HEK293T (cell line): Measurements from ENCODE around the gene DUS2.

ENCODE experiments used
- CTCF ChIA-PET: fragments of 350-600 bp; formaldehyde crosslinking; extraction: SDS; loops from one replicate; lab custom pipeline; 2021; ENCODE audit warnings: antibody characterized with exemption, inconsistent platforms; lab: Yijun Ruan, JAX
- POLR2A ChIA-PET: fragments of 350-600 bp; formaldehyde crosslinking; extraction: SDS; loops from one replicate; lab custom pipeline; 2020; ENCODE audit warnings: antibody characterized with exemption, inconsistent platforms; lab: Yijun Ruan, JAX
- DNase-seq: peaks from one replicate; pipeline ENCODE4 v3.0.0; 2012; ENCODE audit warnings: mixed read lengths; ENCODE audit errors: extremely low spot score
- ARNT ChIP-seq: fragments of 450-650 bp; IDR thresholded peaks from 2 replicates; pipeline ENCODE4 v1.6.1; 2017; ENCODE audit warnings: mild to moderate bottlenecking
- BHLHE40 ChIP-seq: fragments of 450-650 bp; IDR thresholded peaks from 2 replicates; pipeline ENCODE4 v1.6.1; 2016; ENCODE audit warnings: mild to moderate bottlenecking, moderate library complexity, borderline replicate concordance
- CTBP1 ChIP-seq: fragments of 450-650 bp; IDR thresholded peaks from 2 replicates; pipeline ENCODE4 v1.6.1; 2016; ENCODE audit warnings: borderline replicate concordance
- ELF4 ChIP-seq: fragments of 450-650 bp; IDR thresholded peaks from 2 replicates; pipeline ENCODE4 v1.6.1; 2017; ENCODE audit warnings: antibody characterized with exemption
- FOXA1 ChIP-seq: fragments of 450-650 bp; IDR thresholded peaks from 2 replicates; pipeline ENCODE4 v1.6.1; 2016; ENCODE audit warnings: mild to moderate bottlenecking
- FOXK2 ChIP-seq: fragments of 450-650 bp; IDR thresholded peaks from 2 replicates; pipeline ENCODE4 v1.6.1; 2016; ENCODE audit warnings: mild to moderate bottlenecking
- FOXM1 ChIP-seq: fragments of 450-650 bp; IDR thresholded peaks from 2 replicates; pipeline ENCODE4 v1.6.1; 2017; ENCODE audit warnings: mild to moderate bottlenecking, borderline replicate concordance
- HDGF ChIP-seq: fragments of 450-650 bp; IDR thresholded peaks from 2 replicates; pipeline ENCODE4 v1.6.1; 2017; ENCODE audit warnings: antibody characterized with exemption, borderline replicate concordance
- L3MBTL2 ChIP-seq: fragments of 450-650 bp; conservative IDR thresholded peaks from 2 replicates; pipeline ENCODE4 v1.6.1; 2016; ENCODE audit warnings: mild to moderate bottlenecking
- LEF1 ChIP-seq: fragments of 450-650 bp; IDR thresholded peaks from 2 replicates; pipeline ENCODE4 v1.6.1; 2017; ENCODE audit warnings: mild to moderate bottlenecking, borderline replicate concordance
- NFRKB ChIP-seq: fragments of 450-650 bp; IDR thresholded peaks from 2 replicates; pipeline ENCODE4 v1.6.1; 2016; ENCODE audit warnings: mild to moderate bottlenecking, moderate library complexity
- PKNOX1 ChIP-seq: fragments of 450-650 bp; IDR thresholded peaks from 2 replicates; pipeline ENCODE4 v1.6.1; 2016
- SP1 ChIP-seq: fragments of 450-650 bp; IDR thresholded peaks from 2 replicates; pipeline ENCODE4 v1.6.1; 2017
- SUZ12 ChIP-seq: fragments of 450-650 bp; IDR thresholded peaks from 2 replicates; pipeline ENCODE4 v1.6.1; 2016; ENCODE audit warnings: mild to moderate bottlenecking
- TARDBP ChIP-seq: fragments of 450-650 bp; IDR thresholded peaks from 2 replicates; pipeline ENCODE4 v1.6.1; 2016
- ZNF384 ChIP-seq: fragments of 450-650 bp; IDR thresholded peaks from 2 replicates; pipeline ENCODE4 v1.6.1; 2016

The DUS2 gene

GRCh38 chr16:68070806-68071517, 47.9 kb downstream of the DUS2 start:
- POLR2A ChIA-PET, result interaction anchor here (1.0 kb wide), 1 partner anchor 14 kb away, joined by 5 read pairs; the partner anchor contains the start of gene NFATC3
- CTCF ChIA-PET, result no interaction called here
- DNase-seq, result no peak
- TF ChIP-seq ZNF384, result no peak
- TF ChIP-seq ARNT, result no peak
- TF ChIP-seq SP1, result no peak
- no peak for TF ChIP-seq L3MBTL2
- TF ChIP-seq CTBP1, result no peak
- no peak for TF ChIP-seq FOXM1
- TF ChIP-seq BHLHE40, result no peak
- TF ChIP-seq TARDBP, result no peak
- TF ChIP-seq FOXA1, result no peak
- TF ChIP-seq NFRKB, result no peak
- TF ChIP-seq ELF4, result no peak
- no peak for TF ChIP-seq HDGF
- no peak for TF ChIP-seq SUZ12
- TF ChIP-seq LEF1, result no peak
- no peak for TF ChIP-seq FOXK2
- TF ChIP-seq PKNOX1, result no peak

GRCh38 chr16:68071518-68071901, 48.4 kb downstream of the DUS2 start:
- POLR2A ChIA-PET, result interaction anchor here (1.0 kb wide), 1 partner anchor 13 kb away, joined by 5 read pairs; the partner anchor contains the start of gene NFATC3
- TF ChIP-seq ELF4 (no peak), LEF1 (no peak), HDGF (no peak), FOXK2 (no peak), ARNT (no peak), FOXM1 (no peak), L3MBTL2 (no peak), SP1 (no peak), PKNOX1 (no peak), BHLHE40 (no peak), SUZ12 (no peak), NFRKB (no peak), TARDBP (no peak), ZNF384 (no peak), CTBP1 (no peak), FOXA1 (no peak)

GRCh38 chr16:68072038-68072695, 49.1 kb downstream of the DUS2 start:
- ChIA-PET POLR2A (interaction anchor here (1.0 to 4.3 kb wide), 2 partner anchors 12 to 13 kb away, joined by 5 to 27 read pairs; partner anchors contain the start of gene NFATC3), CTCF (no interaction called here)
- DNase-seq, result no peak
- TF ChIP-seq FOXA1, result no peak
- TF ChIP-seq CTBP1, result no peak
- no peak for TF ChIP-seq ELF4
- TF ChIP-seq HDGF, result no peak
- TF ChIP-seq NFRKB, result no peak

More at GRCh38 chr16:68071518-68071901, 48.4 kb downstream of the DUS2 start:
- no peak for DNase-seq
- CTCF ChIA-PET, result no interaction called here

GRCh38 chr16:68073902-68074760, 51.0 kb downstream of the DUS2 start:
- DNase-seq, result no peak
- TF ChIP-seq BHLHE40 (no peak), CTBP1 (no peak)
- ChIA-PET CTCF (interaction anchor here (0.7 to 1.1 kb wide), 2 partner anchors 10 to 1125 kb away, joined by 4 read pairs; no protein-coding TSS in a partner anchor), POLR2A (interaction anchor here (1.0 to 4.3 kb wide), 2 partner anchors 10 to 163 kb away, joined by 3 to 27 read pairs; partner anchors contain the start of gene NFATC3)

- POLR2A ChIA-PET, result interaction anchor here (4.3 kb wide), 1 partner anchor 9 kb away, joined by 27 read pairs; the partner anchor contains the start of gene NFATC3
- DNase-seq, result no peak
- CTCF ChIA-PET, result interaction anchor here (1.1 kb wide), 1 partner anchor 11 kb away, joined by 4 read pairs; no protein-coding TSS in a partner anchor
- TF ChIP-seq ZNF384 (no peak), CTBP1 (no peak), ELF4 (no peak), HDGF (no peak), FOXA1 (no peak), PKNOX1 (no peak), L3MBTL2 (no peak), SP1 (no peak), BHLHE40 (no peak)
Observed at GRCh38 chr16:68074850-68075555, 51.9 kb downstream of the DUS2 start.
